ENCODE data around the gene SLX9.

GRCh38 chr21:44965251-44966022, 25.6 kb downstream of the SLX9 start:
- TF ChIP-seq POLR2AphosphoS5 (IDR thresholded peaks at IDR 0.05): no peak
- TF ChIP-seq CTCF (IDR thresholded peaks at IDR 0.05): no peak
